Hindlimb muscle (tissue), 1 donor: Measurements from ENCODE around the gene PPP2R2C. TPM values are rescaled to one million over a fixed set of nuclear protein-coding genes. Genes with fewer than 3 reads are reported as not detected.

Experiments used
- DNase-seq: peaks from one replicate; pipeline ENCODE4 v3.0.0-alpha.2; 2013
- polyA plus RNA-seq: library from polyadenylated mRNA; unstranded; fragments of 120-200 nt; gene quantifications from one replicate; pipeline ENCODE4 v1.2.1, GENCODE V29; 2013; ENCODE audit not compliant: insufficient read length

The PPP2R2C gene
- polyA plus RNA-seq, 1 donor, result 0.45 TPM

GRCh38 chr4:6377626-6378492, 94.6 kb downstream of the PPP2R2C start:
- DNase-seq, result no peak

DNA sequence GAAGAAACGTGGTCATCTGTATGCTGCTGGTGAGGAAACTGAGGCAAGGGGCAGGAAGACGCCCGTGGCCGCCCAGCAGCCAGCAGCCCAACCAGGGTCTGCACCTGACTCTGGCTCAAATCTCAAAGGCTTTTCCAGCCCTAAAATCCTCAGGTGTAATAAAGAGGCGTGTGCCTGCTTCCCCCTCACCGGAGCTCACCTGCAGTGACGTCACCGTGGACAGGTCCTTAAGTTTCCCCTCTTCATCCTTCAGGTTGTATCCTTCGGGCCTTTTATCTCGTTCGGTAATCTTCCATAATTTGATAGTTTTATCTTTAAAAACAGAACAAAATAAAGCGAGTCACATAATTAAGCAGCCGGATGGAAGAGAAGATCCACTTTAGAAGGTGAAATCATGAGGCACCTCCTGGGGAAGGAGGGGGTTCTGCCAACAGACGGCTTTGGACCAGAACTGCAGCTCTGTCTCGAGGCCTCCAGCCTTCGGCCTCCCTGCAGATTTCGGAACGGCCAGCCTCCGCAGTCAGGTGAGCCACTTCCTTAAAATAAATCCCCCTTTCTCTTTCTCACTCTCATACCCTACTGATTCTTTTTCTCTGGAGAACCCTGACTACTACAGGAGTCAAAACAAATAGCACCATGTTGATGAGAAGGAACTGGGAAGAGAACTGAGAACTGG, 96.7 kb downstream of the PPP2R2C start:
- DNase-seq, result no peak

DNA sequence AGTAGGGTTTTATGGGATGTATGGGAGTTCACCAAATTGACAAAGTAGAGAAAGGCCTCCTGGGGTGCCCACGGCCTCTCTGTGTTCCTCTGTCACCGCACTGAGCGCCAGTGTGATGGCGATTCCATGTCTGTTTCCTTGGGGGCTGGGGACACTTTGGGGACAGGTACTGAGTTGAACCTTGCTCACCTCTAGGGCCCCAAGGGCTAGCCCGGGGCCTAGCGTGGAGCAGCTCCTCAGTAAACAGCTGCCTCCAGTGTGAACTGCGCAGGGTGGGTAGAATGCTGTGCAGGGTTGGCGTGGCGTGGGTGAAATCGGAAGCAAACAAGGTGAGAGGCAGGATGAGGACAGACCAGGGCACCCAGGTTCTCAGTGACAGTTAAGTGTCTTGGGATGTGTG, 97.8 kb downstream of the PPP2R2C start:
- no peak for DNase-seq

GRCh38 chr4:6373541-6374410, 98.6 kb downstream of the PPP2R2C start:
- no peak for DNase-seq

GRCh38 chr4:6372649-6373525, 99.5 kb downstream of the PPP2R2C start:
- DNase-seq, result no peak

GRCh38 chr4:6371812-6372211, 100.6 kb downstream of the PPP2R2C start:
- no peak for DNase-seq

GRCh38 chr4:6371271-6371670, 101.1 kb downstream of the PPP2R2C start:
- DNase-seq, result no peak

- no peak for DNase-seq
Observed at GRCh38 chr4:6369924-6370645, 102.3 kb downstream of the PPP2R2C start.

DNA sequence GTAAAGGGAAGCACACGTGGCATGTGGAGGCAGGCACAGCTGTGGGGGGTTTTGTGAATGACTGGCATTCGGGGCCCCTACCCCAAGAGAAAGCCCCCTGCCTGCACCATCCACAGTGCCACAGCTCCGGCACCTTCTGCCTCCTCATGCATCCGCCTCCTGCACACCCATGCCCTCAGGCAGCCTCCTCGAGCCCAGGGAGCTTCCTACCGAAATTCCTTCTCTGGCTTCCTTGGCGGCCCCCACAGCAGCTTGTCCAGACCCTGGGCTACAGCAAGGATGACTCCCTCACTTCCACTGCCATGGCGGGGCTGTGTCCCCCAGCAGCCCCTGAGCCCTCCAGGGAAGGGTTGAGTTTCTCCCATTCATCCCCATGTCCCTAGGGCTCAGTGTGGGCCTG, 102.9 kb downstream of the PPP2R2C start:
- no peak for DNase-seq

GRCh38 chr4:6369035-6369434, 103.4 kb downstream of the PPP2R2C start:
- no peak for DNase-seq

- no peak for DNase-seq
Observed at GRCh38 chr4:6368601-6369000, 103.8 kb downstream of the PPP2R2C start.

DNA sequence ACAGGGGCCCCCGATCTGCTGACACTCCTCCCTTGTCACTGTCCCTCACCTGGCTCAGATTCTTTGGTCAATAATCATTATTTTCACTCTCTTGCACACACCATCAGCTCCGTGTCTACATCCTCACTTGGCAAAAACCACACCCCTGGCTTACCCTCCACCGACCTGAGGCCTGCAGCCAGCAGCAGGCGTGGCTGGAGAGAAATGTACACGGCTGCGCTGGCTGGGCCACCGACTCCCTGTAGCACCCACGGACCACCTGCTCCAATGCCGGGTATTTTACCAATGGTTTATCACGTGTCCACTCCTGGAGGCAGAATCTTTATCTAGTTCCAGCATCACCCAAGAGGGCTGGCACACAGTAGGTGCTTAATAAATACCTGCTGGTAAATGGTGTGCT, 104.3 kb downstream of the PPP2R2C start:
- no peak for DNase-seq

GRCh38 chr4:6367371-6367851, 105.0 kb downstream of the PPP2R2C start:
- no peak for DNase-seq

DNA sequence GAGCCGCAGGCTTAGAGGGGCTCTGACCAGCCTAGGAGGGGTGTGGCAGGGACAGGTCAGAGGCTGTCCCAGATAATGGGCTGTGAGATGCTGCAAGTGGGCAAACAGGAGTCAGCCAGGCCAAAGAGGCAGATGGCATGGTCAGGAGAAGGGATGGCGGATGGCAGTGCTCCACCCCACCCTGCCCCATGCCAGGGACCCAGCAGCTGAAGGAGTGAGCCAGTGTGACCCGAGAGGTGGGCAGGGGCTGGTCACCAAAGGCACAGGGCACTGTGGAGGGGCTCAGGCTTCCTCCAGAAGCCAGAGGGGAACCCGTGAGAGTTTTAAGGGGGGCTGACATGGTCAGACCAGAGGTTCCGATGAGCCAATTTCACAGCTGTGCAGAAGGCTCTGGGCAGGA, 105.8 kb downstream of the PPP2R2C start:
- DNase-seq, result no peak

GRCh38 chr4:6365545-6366086, 106.8 kb downstream of the PPP2R2C start:
- DNase-seq, result no peak

DNA sequence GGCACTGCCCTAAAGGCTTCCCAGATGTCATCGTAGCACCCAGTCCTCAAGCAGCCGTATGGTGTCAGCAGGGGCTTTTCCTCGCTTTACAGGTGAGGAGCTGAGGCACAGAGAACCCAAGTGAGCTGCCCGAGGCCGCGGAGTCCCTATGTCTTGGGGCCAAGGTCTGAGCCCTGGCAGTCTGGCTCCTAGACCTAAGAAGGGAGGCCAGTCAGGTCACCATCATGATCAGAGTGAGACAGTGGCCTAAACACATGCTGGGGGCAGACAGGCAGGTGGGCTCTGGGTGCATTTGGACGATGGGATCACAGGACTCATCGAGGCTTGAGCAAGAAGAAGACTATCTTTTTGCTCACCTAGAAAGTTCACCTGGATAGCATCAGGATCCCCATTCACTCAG, 107.8 kb downstream of the PPP2R2C start:
- no peak for DNase-seq

GRCh38 chr4:6364146-6364545, 108.3 kb downstream of the PPP2R2C start:
- DNase-seq, result no peak

DNA sequence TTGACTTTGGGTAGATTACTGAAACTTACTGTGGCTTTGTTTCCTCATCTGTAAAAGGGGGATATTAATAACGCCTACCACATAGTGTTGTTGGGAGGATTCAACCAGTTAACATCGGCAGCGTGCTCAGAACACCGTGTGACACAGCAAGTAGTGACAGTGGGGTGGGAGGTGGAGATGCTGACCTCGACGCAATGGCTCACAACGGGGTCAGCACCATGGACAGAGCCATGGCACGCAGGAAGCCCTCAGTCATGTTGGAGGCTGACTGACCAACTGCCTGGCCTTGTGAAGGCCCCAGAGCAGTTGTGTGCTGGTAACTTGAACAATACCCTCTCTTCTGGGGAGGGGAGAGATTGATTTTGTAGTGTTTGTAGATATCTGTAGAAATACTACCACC, 109.5 kb downstream of the PPP2R2C start:
- DNase-seq, result peak; percentile 33

DNA sequence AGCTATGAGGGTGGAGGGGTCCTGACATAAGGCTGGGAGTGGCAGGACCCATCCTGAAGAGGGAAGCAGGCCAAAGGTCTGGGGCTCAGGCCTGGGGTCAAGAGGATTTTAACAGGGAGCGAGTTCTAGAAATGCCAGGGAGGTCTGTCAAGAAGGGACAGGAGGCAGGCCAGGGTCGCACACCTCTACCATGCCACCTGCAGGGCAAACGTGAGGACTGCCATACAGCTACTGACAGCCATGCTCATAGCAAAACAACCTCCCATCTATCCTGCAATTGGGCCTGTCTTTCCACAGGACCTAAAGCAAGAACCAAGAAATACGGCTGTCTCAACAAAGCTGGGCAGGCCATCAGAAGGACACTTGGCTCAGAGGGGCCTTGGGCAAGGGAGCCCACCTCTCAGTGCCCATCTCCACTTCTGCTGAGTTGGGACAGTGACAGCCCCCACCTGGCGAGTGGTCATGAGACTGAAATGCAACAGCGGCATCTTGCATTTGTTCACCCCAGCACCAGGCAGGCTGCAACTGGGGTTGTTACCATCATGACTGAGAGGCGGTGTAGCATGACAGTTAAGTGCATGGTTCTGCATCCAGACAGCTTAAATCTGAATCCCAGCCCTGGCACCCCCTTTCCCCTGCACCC, 110.0 kb downstream of the PPP2R2C start:
- no peak for DNase-seq

- DNase-seq, result no peak
Observed at GRCh38 chr4:6361076-6361784, 111.2 kb downstream of the PPP2R2C start.
